CD4-positive, alpha-beta T cell treated with Interleukin-12 subunit alpha and Interleukin-12 subunit beta, for 1 hour (primary cell): Measurements from ENCODE around the gene PAEP.

Experiments used
- DNase-seq: peaks from one replicate; pipeline ENCODE4 v3.0.0-alpha.2; 2020

The PAEP gene

DNA sequence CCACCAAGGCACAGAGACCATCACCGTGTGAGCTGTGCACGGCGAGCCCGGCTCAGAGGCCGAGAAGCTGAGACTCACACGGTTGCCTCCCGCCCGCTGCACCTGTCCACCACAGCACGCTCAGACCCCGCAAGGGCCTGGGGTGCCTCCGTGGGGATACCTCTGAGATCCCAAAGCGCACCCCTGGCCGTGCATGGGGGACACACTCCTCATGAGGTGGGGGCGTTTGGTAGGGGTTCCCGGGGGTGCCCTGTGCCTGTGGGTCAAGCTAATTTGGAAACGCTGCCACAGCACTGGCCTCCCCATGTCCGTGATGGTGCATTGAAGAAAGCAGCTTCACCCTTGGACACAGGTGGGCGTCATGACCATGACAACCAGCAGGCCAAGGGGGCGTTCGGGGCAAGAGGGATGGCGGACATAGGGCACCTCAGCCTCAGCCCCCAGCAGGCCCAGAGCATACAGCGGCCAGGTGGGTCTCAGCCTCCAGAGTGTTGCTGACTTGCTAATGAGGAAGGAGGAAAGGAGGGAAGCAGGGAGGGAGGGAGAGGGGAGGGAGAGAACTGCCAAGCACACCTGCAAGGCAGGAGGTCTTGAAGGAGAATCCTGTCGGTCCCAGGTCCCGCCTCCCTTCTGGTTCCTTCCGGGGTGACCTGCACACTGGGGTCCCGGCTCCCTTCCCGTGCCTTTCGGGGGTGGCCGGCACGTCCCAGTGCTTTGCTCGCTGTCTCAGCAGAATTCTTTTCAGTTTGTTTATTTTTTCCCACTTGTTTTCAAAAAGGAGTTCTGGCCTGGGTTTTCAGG is 43.1 kb downstream of the PAEP start:
- DNase-seq = no peak

DNA sequence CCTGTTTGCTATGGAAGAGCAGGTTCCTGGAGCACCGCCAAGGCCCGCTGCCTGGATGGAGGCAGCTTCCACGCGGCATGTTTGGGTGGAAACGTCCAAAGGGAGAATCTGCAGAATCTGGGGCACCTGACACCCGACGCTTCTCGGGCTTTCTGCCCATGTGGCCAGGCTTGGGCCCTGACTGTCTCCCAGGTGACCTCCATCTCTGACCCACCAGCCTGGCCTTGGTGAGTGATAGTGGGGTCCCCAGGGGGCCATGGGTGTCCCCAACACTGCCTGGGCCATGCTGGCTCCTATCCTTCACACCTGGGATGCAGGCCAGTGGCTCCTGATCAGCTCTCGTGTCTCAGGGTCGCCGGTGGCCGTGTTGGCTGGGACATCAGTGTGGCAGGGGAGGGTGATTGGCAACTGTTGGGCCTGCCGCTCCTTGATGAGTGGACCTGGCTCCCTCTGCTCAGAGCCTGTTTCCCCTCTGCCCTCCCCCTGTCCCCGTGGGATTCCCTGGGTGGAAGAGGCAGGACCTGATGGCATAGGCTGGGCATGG is 43.8 kb downstream of the PAEP start:
- no peak for DNase-seq

- no peak for DNase-seq
Measured at GRCh38 chr9:135606885-135607259, 45.3 kb downstream of the PAEP start.

DNA sequence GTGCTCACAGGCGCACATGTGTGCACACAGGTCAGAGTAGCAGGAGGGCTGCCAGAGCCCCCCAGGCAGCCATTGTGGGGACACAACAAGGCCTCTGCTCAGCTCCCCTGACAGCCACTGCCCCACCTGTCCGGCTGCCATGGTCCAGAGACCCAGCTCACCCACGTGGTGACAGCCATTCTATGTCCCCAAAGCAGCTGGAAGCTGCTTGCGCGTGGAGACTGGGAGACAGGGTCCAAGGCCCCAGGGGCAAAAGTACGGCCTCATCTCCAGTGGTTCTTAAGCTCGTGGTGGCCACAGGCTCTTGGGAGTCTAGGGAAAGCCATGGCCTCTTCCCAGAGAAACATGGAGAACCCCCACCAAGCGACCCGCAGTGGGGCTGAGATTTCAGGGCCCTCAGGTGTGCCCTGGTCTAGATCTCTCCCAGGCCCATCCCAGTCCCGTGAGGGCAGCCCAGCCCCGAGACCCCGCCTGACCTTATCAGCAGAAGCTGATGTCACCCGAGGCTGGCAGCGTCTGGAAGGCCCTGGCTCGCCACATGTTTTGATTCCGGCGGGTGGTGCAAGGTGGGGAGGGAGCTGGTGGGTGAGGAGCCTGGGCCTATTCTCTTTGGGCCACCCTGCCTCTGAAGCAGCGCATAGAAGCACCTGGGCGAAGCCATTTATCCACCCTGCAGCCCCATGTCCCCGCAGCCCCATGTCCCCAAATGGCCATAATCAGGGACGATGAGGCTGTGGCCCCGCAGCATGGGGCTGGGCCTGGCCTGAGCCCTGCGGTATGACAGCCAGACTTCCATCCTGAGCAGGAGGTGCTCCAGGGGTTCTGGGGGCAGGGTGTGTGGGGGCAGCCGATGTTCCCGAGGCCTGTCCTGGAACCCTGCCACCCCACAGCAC is 46.1 kb downstream of the PAEP start:
- no peak for DNase-seq

GRCh38 chr9:135608294-135608998 is 46.9 kb downstream of the PAEP start:
- no peak for DNase-seq

DNA sequence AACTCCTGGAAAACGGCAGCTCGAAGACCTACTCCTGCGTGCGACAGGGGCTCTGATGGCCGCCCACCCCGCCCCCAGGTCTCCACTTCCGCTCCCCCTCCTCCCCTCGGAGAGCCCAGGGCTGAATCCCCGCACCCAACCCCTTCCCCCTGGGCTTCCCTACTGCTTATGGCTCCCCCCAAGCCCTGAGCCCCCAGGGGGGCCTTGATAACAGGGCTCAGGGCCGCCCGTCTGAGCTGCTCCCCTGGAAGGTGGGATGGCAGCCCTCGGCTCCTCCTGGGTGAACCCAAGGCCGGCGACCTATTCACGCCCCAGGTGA is 47.4 kb downstream of the PAEP start:
- no peak for DNase-seq

DNA sequence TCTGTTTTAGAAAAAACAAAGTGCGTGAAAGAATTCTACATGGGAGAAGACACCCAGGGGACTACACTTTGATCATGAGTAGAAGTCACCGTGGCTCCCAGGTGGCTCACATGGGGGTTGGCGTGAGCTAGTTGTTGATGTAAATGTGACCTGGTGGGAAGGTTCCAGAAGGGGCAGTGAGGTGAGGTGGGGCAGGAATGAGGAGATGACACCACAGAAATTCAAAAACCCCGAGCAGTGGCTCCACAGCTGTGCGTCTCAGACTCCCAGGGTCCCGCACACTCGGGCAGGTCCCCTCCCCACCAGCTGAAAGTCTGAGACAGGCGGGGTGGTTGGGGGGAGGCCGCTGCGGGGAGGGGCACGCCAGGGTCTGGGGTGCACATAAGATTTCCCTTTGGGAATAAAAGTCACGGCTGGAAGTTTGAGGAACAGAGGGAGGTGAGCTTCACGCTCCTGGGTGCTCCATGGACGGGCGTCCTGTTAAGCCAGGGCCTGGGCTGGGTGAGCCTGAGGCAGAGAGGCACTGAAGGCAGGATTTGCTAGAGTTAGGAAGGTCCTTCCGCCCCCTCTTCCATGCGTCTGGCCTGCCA is 47.9 kb downstream of the PAEP start:
- DNase-seq = no peak

GRCh38 chr9:135610290-135611141 is 49.0 kb downstream of the PAEP start:
- no peak for DNase-seq

DNA sequence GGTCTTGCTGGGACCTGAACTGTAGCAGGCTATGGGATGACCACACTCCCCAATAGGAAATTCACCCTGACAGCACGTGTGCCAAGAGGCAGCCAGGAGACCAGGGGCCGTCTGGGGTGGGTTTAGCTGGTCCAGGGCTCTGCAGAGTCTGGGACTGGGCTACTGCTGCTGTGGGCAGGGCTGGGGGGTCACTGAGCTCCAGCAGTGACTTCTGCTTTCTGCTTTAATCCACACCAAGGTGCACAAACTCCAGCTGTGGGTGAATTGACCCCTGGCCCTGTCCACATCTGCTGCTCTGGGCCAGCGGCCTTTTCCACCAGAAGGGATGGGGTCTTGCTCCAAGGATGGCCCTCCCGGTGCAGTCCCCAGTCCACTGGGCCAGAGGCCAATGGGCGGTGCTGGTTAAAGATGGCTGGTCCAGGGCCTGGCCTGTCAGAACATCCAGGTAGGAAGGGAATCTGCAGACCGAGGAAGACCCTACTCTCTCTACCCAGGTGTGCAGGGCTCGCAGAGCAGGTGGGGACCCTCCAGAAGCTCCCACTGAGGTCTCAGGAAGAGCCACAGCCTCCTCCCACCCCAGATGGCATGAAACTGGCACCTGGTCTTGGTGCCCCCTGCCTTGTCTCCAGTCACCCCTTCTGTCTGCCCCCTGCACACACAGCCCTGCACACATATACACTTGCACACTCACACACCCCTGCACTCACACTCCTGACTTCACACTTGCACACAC is 49.8 kb downstream of the PAEP start:
- DNase-seq = no peak

DNA sequence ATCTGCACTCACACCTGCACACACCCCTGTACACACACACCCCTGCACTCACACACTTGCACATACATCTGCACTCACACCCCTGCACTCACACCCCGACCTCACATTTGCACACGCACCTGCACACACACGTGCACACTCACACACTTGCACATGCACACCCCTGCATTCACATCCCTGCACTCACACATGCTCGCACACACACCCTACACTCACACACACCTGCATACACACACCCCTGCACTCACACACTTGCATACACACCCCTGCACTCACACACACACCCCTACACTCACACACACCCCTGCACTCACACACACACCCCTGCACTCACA is 50.3 kb downstream of the PAEP start:
- DNase-seq = no peak

GRCh38 chr9:135612437-135612836 is 50.9 kb downstream of the PAEP start:
- DNase-seq = no peak

GRCh38 chr9:135612981-135613910 is 51.7 kb downstream of the PAEP start:
- DNase-seq = no peak

GRCh38 chr9:135613946-135614805 is 52.6 kb downstream of the PAEP start:
- DNase-seq = no peak

DNA sequence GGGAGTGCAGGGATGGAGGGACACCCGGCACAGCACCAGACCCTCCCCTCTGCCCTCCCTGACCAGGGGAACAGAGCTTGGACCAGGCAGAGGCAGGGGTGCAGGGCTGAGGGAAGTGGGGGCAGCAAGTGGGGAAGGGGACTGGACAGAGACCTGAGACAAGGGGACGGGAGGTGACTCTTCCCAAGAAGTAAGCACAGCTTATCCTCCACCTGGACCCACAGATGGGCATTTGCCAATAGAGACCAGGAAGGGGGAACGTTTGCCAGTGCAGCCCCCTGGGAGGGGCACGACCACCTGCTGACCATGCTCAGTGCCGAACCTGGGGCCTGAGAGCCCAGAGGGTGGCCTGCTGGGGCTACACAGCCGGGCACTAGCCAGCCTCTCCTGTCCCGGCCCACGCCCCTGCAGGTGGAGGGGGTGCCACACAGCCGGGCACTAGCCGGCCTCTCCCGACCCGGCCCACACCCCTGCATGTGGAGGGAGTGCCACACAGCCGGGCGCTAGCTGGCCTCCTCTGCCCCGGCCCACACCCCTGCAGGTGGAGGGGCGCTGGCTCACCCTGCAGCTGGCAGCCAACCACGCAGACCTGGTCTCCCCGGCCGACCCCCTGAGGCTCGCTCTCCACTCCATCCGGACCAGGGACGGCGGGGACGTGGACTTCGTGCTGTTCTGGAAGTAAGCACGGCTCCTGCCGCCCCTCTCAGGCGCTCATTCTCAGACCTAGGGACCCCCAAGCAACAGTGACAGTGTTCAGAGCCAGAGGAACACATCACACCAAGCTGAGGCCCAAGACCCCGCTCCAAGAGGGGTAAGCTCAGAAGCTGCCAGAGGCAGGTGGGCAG is 53.5 kb downstream of the PAEP start:
- DNase-seq = no peak

DNA sequence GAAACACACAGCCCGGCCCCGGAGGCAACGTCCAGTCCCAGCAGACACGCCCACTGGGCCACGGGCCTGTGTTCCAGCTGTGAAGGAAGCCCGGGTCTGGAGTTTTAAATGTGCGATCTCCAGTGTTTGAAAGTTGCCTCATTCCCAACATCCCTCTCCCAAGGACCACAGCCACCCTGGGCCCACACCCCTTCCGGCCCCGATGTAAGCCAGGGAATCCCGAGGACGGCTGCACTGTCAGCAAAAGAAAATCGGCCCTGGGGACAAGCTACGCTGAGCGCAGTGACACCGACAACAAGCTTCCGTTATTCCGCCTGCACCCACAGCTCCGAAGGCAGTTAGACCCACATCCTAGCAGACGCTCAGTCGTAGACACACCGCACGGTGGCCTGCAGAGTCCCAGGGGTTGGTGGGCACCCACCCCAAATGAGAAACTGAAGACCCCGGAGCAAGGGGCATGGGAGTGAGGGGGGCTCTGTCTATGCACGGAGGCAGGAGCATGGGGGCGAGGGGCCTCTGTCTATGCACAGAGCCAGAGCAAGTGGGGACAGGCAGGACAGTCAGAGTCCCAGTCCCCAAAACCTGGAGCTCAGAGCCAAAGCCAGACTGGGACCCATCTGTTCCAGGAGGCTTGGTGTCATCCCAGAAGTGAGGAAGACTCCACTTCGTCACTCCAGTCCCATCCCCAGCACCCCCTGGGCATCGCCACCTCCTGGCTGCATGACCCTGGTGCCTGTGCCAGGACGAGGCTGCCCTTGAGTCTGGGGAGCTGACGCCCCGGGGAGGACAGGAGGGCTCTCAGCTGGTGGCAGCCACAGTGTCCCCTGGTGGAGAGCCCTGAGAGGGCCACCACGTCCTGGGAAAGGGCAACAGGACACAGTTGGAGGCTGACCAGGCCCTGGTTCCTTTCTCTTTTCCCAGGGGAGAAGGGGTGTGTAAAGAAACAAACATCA is 54.4 kb downstream of the PAEP start:
- DNase-seq = no peak
